ENCODE measurements around the gene NCOA3.

Gene NCOA3

DNA sequence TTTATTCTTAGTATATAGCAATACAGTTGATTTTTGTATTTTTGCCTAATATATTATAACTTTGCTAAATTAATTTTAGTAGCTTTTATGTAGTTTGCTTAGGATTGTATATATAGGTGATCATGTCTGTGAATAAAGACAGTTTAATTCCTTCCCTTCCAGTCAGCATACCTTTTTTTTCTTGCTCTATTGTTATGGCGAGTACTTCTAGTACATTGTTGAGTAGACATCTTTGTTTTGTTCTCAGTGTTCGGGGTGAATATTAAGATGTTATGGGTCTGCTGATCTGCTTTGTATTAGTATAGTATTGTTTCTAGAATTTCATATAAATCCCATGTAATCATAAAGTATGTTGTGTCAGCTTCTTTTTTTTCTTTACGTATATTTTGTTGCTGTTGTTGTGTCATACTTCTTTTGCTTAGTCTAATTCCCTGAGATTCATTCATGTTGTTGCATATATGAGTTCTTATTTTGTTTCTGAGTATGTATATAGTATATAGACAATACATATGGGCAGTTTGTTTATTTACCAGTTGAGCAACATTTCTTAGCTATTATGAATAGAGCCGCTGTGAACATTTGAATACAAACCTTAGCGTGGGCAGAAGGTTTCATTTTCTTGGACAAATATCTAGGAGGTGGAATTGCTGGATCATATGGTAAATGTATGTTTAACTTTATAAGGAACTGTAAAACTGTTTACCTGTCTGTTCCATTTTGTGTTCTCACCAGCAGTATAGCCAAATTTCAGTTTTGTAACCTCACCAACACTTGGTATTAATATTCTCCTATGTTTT, 25.5 kb downstream of the NCOA3 start:
- no peak for DNase-seq (ENCODE audit: low read depth)
- H3K4me3 ChIP-seq (ENCODE audit: control insufficient read depth, low read depth, low read length): no peak overlapping the region
- TF ChIP-seq, protein P1, sequence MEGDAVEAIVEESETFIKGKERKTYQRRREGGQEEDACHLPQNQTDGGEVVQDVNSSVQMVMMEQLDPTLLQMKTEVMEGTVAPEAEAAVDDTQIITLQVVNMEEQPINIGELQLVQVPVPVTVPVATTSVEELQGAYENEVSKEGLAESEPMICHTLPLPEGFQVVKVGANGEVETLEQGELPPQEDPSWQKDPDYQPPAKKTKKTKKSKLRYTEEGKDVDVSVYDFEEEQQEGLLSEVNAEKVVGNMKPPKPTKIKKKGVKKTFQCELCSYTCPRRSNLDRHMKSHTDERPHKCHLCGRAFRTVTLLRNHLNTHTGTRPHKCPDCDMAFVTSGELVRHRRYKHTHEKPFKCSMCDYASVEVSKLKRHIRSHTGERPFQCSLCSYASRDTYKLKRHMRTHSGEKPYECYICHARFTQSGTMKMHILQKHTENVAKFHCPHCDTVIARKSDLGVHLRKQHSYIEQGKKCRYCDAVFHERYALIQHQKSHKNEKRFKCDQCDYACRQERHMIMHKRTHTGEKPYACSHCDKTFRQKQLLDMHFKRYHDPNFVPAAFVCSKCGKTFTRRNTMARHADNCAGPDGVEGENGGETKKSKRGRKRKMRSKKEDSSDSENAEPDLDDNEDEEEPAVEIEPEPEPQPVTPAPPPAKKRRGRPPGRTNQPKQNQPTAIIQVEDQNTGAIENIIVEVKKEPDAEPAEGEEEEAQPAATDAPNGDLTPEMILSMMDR (IDR thresholded peaks at IDR 0.05; ENCODE audit: control insufficient read depth, insufficient read depth, low read depth, low read length, missing control alignments): no peak

DNA sequence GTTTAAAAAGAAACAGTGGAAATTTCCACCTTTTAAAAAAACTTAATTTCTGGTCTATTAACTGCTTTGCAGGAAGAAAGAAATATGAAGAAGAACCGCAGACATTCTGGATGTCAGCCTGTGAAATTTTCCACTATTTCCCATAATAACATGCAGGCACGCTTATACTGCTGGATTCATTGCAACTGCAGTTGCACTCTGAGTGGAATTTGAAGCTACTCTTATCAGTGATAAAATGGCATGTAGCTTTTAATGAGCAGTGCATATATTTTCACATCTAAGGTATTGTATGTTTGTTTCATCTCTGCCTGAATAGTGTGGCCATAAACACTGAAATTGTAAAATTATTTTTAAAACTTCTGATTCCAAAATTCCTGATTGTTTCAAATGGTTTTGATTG, 28.2 kb downstream of the NCOA3 start:
- TF ChIP-seq, protein P1 (IDR thresholded peaks at IDR 0.05; ENCODE audit: control insufficient read depth, insufficient read depth, low read depth, low read length, missing control alignments): no peak
- no peak for DNase-seq (ENCODE audit: low read depth)
- no peak overlapping the region for H3K4me3 ChIP-seq (ENCODE audit: control insufficient read depth, low read depth, low read length)

DNA sequence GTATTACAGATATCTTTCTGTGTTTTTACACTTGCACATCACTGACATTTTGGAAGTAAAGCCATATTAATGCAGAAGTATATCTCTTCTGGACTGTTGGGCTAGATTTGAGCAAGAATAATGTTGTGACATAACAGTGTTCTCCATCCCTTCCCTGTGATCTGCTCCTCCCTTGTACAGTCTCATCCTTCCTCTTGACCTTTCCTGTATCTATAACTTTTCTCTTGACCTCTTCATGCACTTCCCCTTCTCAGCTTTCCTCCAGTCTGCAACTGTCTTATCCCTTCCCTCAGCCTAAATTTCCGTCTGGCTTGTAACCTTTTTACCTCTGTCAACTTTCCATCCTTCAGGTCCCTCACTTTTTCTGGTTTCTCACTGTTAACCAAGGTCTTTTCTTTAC, 29.8 kb downstream of the NCOA3 start:
- no peak overlapping the region for H3K4me3 ChIP-seq (ENCODE audit: control insufficient read depth, low read depth, low read length)
- TF ChIP-seq, protein P1 (IDR thresholded peaks at IDR 0.05; ENCODE audit: control insufficient read depth, insufficient read depth, low read depth, low read length, missing control alignments): no peak
- no peak for DNase-seq (ENCODE audit: low read depth)

DNA sequence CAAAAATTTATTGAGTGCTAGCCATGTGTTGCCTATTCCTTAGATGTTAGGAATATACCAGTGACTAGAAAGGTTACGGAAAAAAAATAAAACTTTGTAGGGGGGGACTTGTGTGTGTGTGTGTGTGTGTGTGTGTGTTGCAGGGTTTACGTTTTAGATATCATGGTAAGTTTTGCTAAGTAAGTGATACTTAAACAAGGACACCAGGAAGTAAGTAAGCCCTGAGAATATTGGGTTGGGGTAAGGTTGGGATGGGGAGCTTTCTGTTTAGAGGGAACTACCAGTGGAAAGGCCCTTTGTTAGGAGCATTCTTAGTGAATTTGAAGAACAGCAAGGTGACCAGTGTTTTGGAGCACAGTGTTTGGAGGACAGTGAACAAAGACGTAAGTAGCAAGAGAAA, 30.3 kb downstream of the NCOA3 start:
- no peak overlapping the region for H3K4me3 ChIP-seq (ENCODE audit: control insufficient read depth, low read depth, low read length)
- TF ChIP-seq, protein P1 (IDR thresholded peaks at IDR 0.05; ENCODE audit: control insufficient read depth, insufficient read depth, low read depth, low read length, missing control alignments): no peak
- no peak for DNase-seq (ENCODE audit: low read depth)

DNA sequence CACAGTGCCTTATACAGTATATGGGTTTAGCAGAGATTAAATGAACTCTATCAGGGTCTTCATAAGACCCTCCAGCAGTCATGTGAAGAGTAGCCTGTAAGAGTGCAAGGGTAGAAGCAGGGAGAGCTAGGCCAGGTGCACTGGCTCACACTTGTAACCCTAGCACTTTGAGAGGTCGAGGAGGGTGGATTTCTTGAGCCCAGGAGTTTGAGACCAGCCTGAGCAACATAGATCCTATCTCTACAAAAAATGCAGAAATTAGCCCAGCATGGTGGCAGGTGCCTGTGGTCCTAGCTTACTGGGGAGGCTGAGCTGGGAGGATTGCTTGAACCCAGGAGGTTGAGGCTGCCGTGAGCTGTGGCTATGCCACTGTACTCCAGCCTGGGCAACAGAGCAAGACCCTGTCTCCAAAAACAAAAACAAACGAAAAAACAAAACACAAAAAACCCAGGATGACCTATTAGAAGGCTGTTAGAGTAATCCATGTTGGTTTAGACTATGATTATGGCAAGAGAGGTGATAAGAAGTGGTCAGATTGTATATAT, 31.9 kb downstream of the NCOA3 start:
- no peak for DNase-seq (ENCODE audit: low read depth)
- H3K4me3 ChIP-seq (ENCODE audit: control insufficient read depth, low read depth, low read length): no peak overlapping the region
- TF ChIP-seq, protein P1 (IDR thresholded peaks at IDR 0.05; ENCODE audit: control insufficient read depth, insufficient read depth, low read depth, low read length, missing control alignments): no peak

DNA sequence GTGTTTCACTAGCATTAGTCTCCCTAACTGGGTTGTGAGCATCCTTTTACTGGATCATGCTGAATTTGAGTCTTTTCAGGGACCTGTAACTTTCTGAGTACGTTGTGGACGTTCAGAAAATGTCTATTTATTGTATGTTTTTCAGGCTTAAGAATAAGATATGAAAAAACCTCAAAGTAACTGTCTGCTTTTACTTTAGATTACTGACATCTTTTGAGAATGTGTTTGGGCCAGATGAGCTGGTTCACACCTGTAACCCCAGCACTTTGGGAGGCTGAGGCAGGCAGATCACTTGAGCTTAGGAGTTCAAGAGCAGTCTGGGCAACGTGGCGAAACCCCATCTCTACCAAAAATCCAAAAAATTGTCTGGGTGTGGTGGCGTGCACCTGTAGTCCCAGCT, 32.7 kb downstream of the NCOA3 start:
- no peak overlapping the region for H3K4me3 ChIP-seq (ENCODE audit: control insufficient read depth, low read depth, low read length)
- DNase-seq (ENCODE audit: low read depth): no peak
- TF ChIP-seq, protein P1 (IDR thresholded peaks at IDR 0.05; ENCODE audit: control insufficient read depth, insufficient read depth, low read depth, low read length, missing control alignments): no peak
